Endothelial cell of umbilical vein (primary cell): Measurements from ENCODE around the gene STAB1.

Experiments used
- CTCF ChIP-seq, 2 donors: IDR thresholded peaks; 1 replicate in 1 of 2; 2 replicates in 1 of 2; pipeline ENCODE4 v1.5.1; 2011; ENCODE audit warnings: low read length in 2 of 2, mild to moderate bottlenecking in 2 of 2, moderate library complexity in 2 of 2, control low read depth in 1 of 2, inconsistent platforms in 1 of 2, low read depth in 1 of 2; ENCODE audit not compliant: insufficient read depth in 1 of 2; ENCODE audit errors: extremely low read depth in 1 of 2
- EZH2 ChIP-seq: IDR thresholded peaks from 2 replicates; pipeline ENCODE4 v1.6.1; 2012; ENCODE audit warnings: borderline replicate concordance, low read depth, mild to moderate bottlenecking, moderate library complexity, low read length, inconsistent platforms; ENCODE audit not compliant: severe bottlenecking
- FOS ChIP-seq: IDR thresholded peaks from 2 replicates; pipeline ENCODE4 v1.6.1; 2011; ENCODE audit warnings: mild to moderate bottlenecking, low read length, moderate library complexity, borderline replicate concordance; ENCODE audit not compliant: insufficient read depth
- GATA2 ChIP-seq: IDR thresholded peaks from 2 replicates; pipeline ENCODE4 v1.7.0; 2011; ENCODE audit warnings: low read depth, mild to moderate bottlenecking, moderate library complexity, mixed read lengths, low read length; ENCODE audit not compliant: insufficient read length, insufficient read depth
- JUN ChIP-seq: IDR thresholded peaks from 2 replicates; pipeline ENCODE4 v1.6.1; 2011; ENCODE audit warnings: borderline replicate concordance, low read depth; ENCODE audit not compliant: insufficient read length, insufficient read depth
- MAX ChIP-seq: IDR thresholded peaks from 2 replicates; pipeline ENCODE4 v1.6.1; 2011; ENCODE audit not compliant: insufficient read depth, insufficient read length
- MYC ChIP-seq: IDR thresholded peaks from one replicate; pipeline ENCODE4 v1.6.1; 2011; ENCODE audit warnings: mild to moderate bottlenecking, low read depth, low read length
- POLR2A ChIP-seq: IDR thresholded peaks from 2 replicates; pipeline ENCODE4 v1.6.1; 2012; ENCODE audit warnings: low read depth, mild to moderate bottlenecking, control low read depth, low read length
- POLR2AphosphoS5 ChIP-seq: IDR thresholded peaks from 2 replicates; pipeline ENCODE4 v1.6.1; 2012; ENCODE audit warnings: low read depth, mild to moderate bottlenecking, control low read depth, low read length, moderate library complexity; ENCODE audit not compliant: insufficient read depth

GRCh38 chr3:52451237-52452083, 43.7 kb upstream of the STAB1 start:
- no peak for TF ChIP-seq POLR2AphosphoS5
- no peak for TF ChIP-seq MAX
- TF ChIP-seq POLR2A: no peak
- no peak for TF ChIP-seq CTCF (IDR thresholded peaks at IDR 0.05; ENCODE audit: extremely low read depth in 1 of 2, insufficient read depth in 1 of 2, low read depth in 1 of 2, low read length in 2 of 2)
- no peak for TF ChIP-seq MYC
- TF ChIP-seq EZH2: no peak
- no peak for TF ChIP-seq FOS
- TF ChIP-seq JUN: no peak
- no peak for TF ChIP-seq GATA2
